H1 (cell line): ENCODE data around the gene SRGAP3. TPM values are rescaled to one million over a fixed set of nuclear protein-coding genes. Genes with fewer than 3 reads are reported as not detected.

Source experiments
- CTCF ChIA-PET: fragments of 300-600 bp; sonication (Branson Sonifier 250); formaldehyde crosslinking; loops from one replicate; lab custom pipeline; 2021; ENCODE audit not compliant: partially characterized antibody; lab: Charles Lee
- POLR2A ChIA-PET: fragments of 300-600 bp; sonication (Branson Sonifier 250); formaldehyde crosslinking; loops from one replicate; lab custom pipeline; 2021; ENCODE audit warnings: inconsistent platforms; ENCODE audit not compliant: partially characterized antibody; lab: Charles Lee
- DNase-seq, 2 experiments: peaks; one replicate each; pipeline versions ENCODE4 v3.0.0 to v3.0.0-alpha.2; 2010 to 2022; ENCODE audit warnings: low spot score in 2 of 2, low read depth in 1 of 2, mixed read lengths in 1 of 2
- FAIRE-seq: peaks from 2 replicates; lab custom pipeline; 2011; peaks lifted over from hg19 to GRCh38; lab: Jason Lieb, UNC
- H2AFZ ChIP-seq: 2 replicates; pipeline ENCODE4 v1.8.1; 2012; ENCODE audit warnings: low read length, inconsistent platforms
- H2AK5ac ChIP-seq: 2 replicates; pipeline ENCODE4 v1.6.1; 2013; ENCODE audit warnings: low read depth, low read length
- H2BK120ac ChIP-seq: replicated peaks from 2 replicates; pipeline ENCODE3; 2013; ENCODE audit warnings: low read depth, low read length, inconsistent platforms
- H2BK12ac ChIP-seq: 2 replicates; pipeline ENCODE4 v1.6.1; 2013; ENCODE audit warnings: low read depth, low read length
- H2BK15ac ChIP-seq: 2 replicates; pipeline ENCODE4 v1.6.1; 2013; ENCODE audit warnings: low read length
- H2BK20ac ChIP-seq: 2 replicates; pipeline ENCODE4 v1.6.1; 2013; ENCODE audit warnings: low read length
- H2BK5ac ChIP-seq: 2 replicates; pipeline ENCODE4 v1.6.1; 2013; ENCODE audit warnings: low read depth, low read length
- H3K14ac ChIP-seq: 2 replicates; pipeline ENCODE4 v1.6.1; 2013; ENCODE audit warnings: inconsistent platforms; ENCODE audit not compliant: insufficient read length
- H3K18ac ChIP-seq: 2 replicates; pipeline ENCODE4 v1.6.1; 2013; ENCODE audit warnings: low read length; ENCODE audit errors: extremely low read depth
- H3K23ac ChIP-seq: 2 replicates; pipeline ENCODE4 v1.6.1; 2013; ENCODE audit warnings: inconsistent platforms; ENCODE audit not compliant: insufficient read length
- H3K23me2 ChIP-seq: 2 replicates; pipeline ENCODE4 v1.6.1; 2013; ENCODE audit warnings: low read depth, low read length
- H3K27ac ChIP-seq: 2 replicates; pipeline ENCODE4 v1.6.1; 2011; ENCODE audit warnings: low read depth, low read length, inconsistent platforms
- H3K27me3 ChIP-seq, 4 experiments: replicated peaks in 1 of 4; 1 replicate in 1 of 4; 2 replicates in 3 of 4; pipeline versions ENCODE4 v1.6.1 to v1.8.1; 2011 to 2013; ENCODE audit warnings: low read length in 3 of 4, mild to moderate bottlenecking in 3 of 4, inconsistent platforms in 2 of 4, mixed read lengths in 2 of 4, moderate library complexity in 1 of 4; ENCODE audit not compliant: control insufficient read depth in 3 of 4, insufficient read depth in 3 of 4; ENCODE audit errors: extremely low read depth in 1 of 4
- H3K36me3 ChIP-seq, 4 experiments: 2 replicates each; pipeline versions ENCODE4 v1.6.1 to v1.8.1; 2011 to 2013; ENCODE audit warnings: mild to moderate bottlenecking in 4 of 4, low read length in 3 of 4, moderate library complexity in 2 of 4, control low read depth in 1 of 4, inconsistent platforms in 1 of 4; ENCODE audit not compliant: insufficient read depth in 4 of 4, control insufficient read depth in 2 of 4
- H3K4ac ChIP-seq: replicated peaks from 2 replicates; pipeline ENCODE3; 2013; ENCODE audit warnings: low read length, low read depth, mixed read lengths, inconsistent platforms; ENCODE audit not compliant: insufficient read length
- H3K4me1 ChIP-seq, 4 experiments: replicated peaks in 1 of 4; 1 replicate in 1 of 4; 2 replicates in 3 of 4; pipeline versions ENCODE4 v1.6.1 to v1.8.1; 2011 to 2013; ENCODE audit warnings: low read length in 3 of 4, inconsistent platforms in 2 of 4, mixed read lengths in 1 of 4; ENCODE audit not compliant: insufficient read depth in 4 of 4, control insufficient read depth in 3 of 4
- H3K4me2 ChIP-seq, 2 experiments: 2 replicates each; pipeline versions ENCODE4 v1.6.1 to v1.8.1; 2011 to 2013; ENCODE audit warnings: low read depth in 2 of 2, low read length in 2 of 2, control low read depth in 1 of 2, inconsistent platforms in 1 of 2, mild to moderate bottlenecking in 1 of 2; ENCODE audit not compliant: insufficient read depth in 1 of 2
- H3K4me3 ChIP-seq, 4 experiments: fragments of 200-600, 300-600 bp in 1 of 4; sonication (generic), shearing (Covaris generic), sonication (Bioruptor Twin) in 1 of 4; 2 replicates each; pipeline versions ENCODE4 v1.5.1 to v1.8.1; 2011 to 2016; ENCODE audit warnings: low read length in 4 of 4, low read depth in 3 of 4, control low read depth in 2 of 4, inconsistent platforms in 2 of 4, mild to moderate bottlenecking in 2 of 4, mixed read lengths in 1 of 4, moderate library complexity in 1 of 4; ENCODE audit not compliant: insufficient read depth in 2 of 4; ENCODE audit errors: extremely low read depth in 1 of 4
- H3K56ac ChIP-seq: replicated peaks from 2 replicates; pipeline ENCODE3; 2013; ENCODE audit warnings: low read depth, mild to moderate bottlenecking, mixed read lengths, low read length, inconsistent platforms; ENCODE audit not compliant: insufficient read length
- H3K79me1 ChIP-seq: 2 replicates; pipeline ENCODE4 v1.6.1; 2013; ENCODE audit warnings: low read depth, low read length, control low read depth
- H3K79me2 ChIP-seq, 2 experiments: 2 replicates each; pipeline versions ENCODE4 v1.6.1 to v1.8.1; 2012 to 2013; ENCODE audit warnings: low read length in 2 of 2, mild to moderate bottlenecking in 2 of 2, inconsistent platforms in 1 of 2; ENCODE audit not compliant: insufficient read depth in 2 of 2, control insufficient read depth in 1 of 2
- H3K9ac ChIP-seq, 4 experiments: replicated peaks in 1 of 4; 1 replicate in 1 of 4; 2 replicates in 3 of 4; pipeline versions ENCODE4 v1.6.1 to v1.8.1; 2011 to 2013; ENCODE audit warnings: low read depth in 3 of 4, low read length in 3 of 4, control low read depth in 2 of 4, mild to moderate bottlenecking in 2 of 4, moderate library complexity in 2 of 4, inconsistent platforms in 1 of 4; ENCODE audit errors: extremely low read depth in 1 of 4
- H3K9me3 ChIP-seq, 2 experiments: 2 replicates each; pipeline versions ENCODE4 v1.6.1 to v1.8.1; 2012 to 2013; ENCODE audit warnings: mild to moderate bottlenecking in 2 of 2, moderate library complexity in 2 of 2, control low read depth in 1 of 2, inconsistent platforms in 1 of 2, low read depth in 1 of 2, low read length in 1 of 2, mixed read lengths in 1 of 2; ENCODE audit not compliant: insufficient read depth in 2 of 2
- H4K20me1 ChIP-seq, 2 experiments: replicated peaks in 1 of 2; 2 replicates each; pipeline versions ENCODE3 to v1.8.1; 2011 to 2013; ENCODE audit warnings: inconsistent platforms in 2 of 2, low read length in 2 of 2, mild to moderate bottlenecking in 1 of 2; ENCODE audit not compliant: insufficient read depth in 2 of 2, control insufficient read depth in 1 of 2
- H4K5ac ChIP-seq: 2 replicates; pipeline ENCODE4 v1.6.1; 2013; ENCODE audit warnings: low read length, low read depth, mixed read lengths, inconsistent platforms; ENCODE audit not compliant: insufficient read length
- H4K8ac ChIP-seq: 2 replicates; pipeline ENCODE4 v1.8.0; 2013; ENCODE audit warnings: mild to moderate bottlenecking, moderate library complexity, low read length, inconsistent platforms; ENCODE audit not compliant: insufficient read depth; ENCODE audit errors: extremely low read depth
- H4K91ac ChIP-seq: replicated peaks from 2 replicates; pipeline ENCODE3; 2013; ENCODE audit warnings: low read length, mixed read lengths, inconsistent platforms; ENCODE audit not compliant: insufficient read length
- YY1 ChIP-seq: IDR thresholded peaks from 2 replicates; pipeline ENCODE4 v1.6.1; 2011; ENCODE audit warnings: low read depth, mild to moderate bottlenecking, low read length
- WGBS, 2 experiments: shearing (Covaris generic) in 1 of 2; methylation state at CpG; one replicate each; pipeline versions ENCODE4 v1.1.6 to v1.1.7; 2013 to 2015; ENCODE audit warnings: low lambda C conversion rate in 2 of 2, mixed read lengths in 2 of 2, inconsistent platforms in 1 of 2, low coverage in 1 of 2, missing lambda C conversion rate in 1 of 2; ENCODE audit not compliant: insufficient replicate concordance in 2 of 2, insufficient coverage in 1 of 2, insufficient read length in 1 of 2; ENCODE audit errors: extremely low coverage in 1 of 2, missing lambda C conversion rate in 1 of 2; 5-methylcytosine and 5-hydroxymethylcytosine counted together
- polyA plus RNA-seq, 7 experiments: library from polyadenylated mRNA; depleted of rRNA in 3 of 7; stranded (reverse) in 5 of 7; unstranded in 2 of 7; fragments of >200 nt in 5 of 7; fragments of 200-250 nt in 2 of 7; gene quantifications; 1 replicate in 5 of 7; 2 replicates in 1 of 7; 4 replicates in 1 of 7; pipeline versions ENCODE4 v1.2.1 to v1.2.3, GENCODE V29; 2011 to 2013; ENCODE audit warnings: missing spikeins in 2 of 7, mixed read lengths in 2 of 7
- total RNA-seq: library from RNA; stranded (reverse); fragmentation: NEBNext Ultra II Directional; extraction: Animal tissue kit (Norgen Biotek cat#: 25700); gene quantifications from 2 replicates; pipeline ENCODE4 v1.2.1, GENCODE V29; 2021
- TF ChIP-seq, protein P1 (sequence below), 3 experiments: IDR thresholded peaks; 1 replicate in 2 of 3; 2 replicates in 1 of 3; pipeline versions ENCODE4 v1.5.1 to v1.6.1; 2011; ENCODE audit warnings: low read length in 3 of 3, mild to moderate bottlenecking in 3 of 3, inconsistent platforms in 2 of 3, low read depth in 1 of 3, moderate library complexity in 1 of 3; ENCODE audit not compliant: insufficient read depth in 1 of 3; ENCODE audit errors: control extremely low read depth in 1 of 3

The SRGAP3 gene
- total and polyA plus RNA-seq, 2 of the 8 experiments (the other 6 are each of a cell fraction or from before 2014, with no cell fraction given): 5.8 to 11.4 TPM

DNA sequence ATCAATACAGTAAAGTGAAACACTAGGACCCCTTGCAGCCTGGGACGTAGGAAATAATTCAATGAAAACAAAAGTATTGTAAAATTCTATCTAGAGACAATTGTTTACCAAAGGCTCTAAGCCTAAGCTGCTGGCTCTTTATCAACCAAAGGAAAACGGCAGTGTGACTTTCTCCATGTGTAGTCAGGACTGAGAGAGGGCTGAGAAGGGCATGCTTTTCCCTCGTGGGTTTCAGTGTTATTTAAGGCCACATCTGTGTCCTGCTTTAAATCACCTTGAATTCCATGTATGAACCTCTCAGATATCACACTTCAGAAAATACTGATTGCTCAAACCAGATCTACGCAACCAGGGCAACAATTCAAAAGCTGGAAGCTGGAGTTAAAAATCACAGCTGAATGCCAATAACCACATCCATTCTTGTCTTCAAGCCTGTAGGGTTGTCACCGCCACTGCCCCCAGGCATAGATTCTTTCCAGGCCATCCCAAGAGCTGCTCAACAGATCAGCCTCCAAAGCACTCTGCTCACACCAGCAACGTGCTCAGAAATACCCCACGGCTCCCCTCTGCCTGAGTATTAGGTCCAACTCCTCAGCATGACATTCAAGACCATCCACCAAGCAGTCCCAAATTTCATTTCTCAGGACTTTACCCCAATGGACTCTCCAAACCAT is 124.0 kb downstream of the SRGAP3 start:
- H2BK20ac ChIP-seq: no peak overlapping the region; the same call in 1 of the 2 replicates
- peak overlapping the region; percentile 60; the same call in 1 of the 2 replicates for H2BK5ac ChIP-seq
- peaks cover 5 to 14% (median 8%) of the 10 kb centered on the region in 4 experiments; a peak in 5 of 7 replicates for H3K4me1 ChIP-seq
- 63% methylated on average over 7 of the region's 7 CpGs; no CpG with 5 or more reads in 1 of the 2 experiments for WGBS, 2 experiments
- H3K14ac ChIP-seq: no peak overlapping the region
- no peaks in the 10 kb centered on the region for H3K9me3 ChIP-seq
- no peaks in the 10 kb centered on the region for H4K20me1 ChIP-seq
- 0 out of 2 replicates have a peak overlapping the region, but pooled peaks have one; percentile 39 for H2AK5ac ChIP-seq
- no peak overlapping the region for H2BK15ac ChIP-seq
- H2BK12ac ChIP-seq: peak overlapping the region; percentile 68; the same call in 1 of the 2 replicates
- no peak for DNase-seq
- no peak overlapping the region for H3K56ac ChIP-seq
- H3K18ac ChIP-seq: peak overlapping the region; percentile 32; the same call in 1 of the 2 replicates
- H4K5ac ChIP-seq: no peak overlapping the region
- POLR2A ChIA-PET: interaction anchor here (0.7 to 1.4 kb wide), 4 partner anchors 9 to 70 kb away, joined by 3 to 4 read pairs (median 3); no protein-coding TSS in a partner anchor
- H3K4me3 ChIP-seq: no peak overlapping the region
- no peak for TF ChIP-seq YY1
- TF ChIP-seq, protein P1, sequence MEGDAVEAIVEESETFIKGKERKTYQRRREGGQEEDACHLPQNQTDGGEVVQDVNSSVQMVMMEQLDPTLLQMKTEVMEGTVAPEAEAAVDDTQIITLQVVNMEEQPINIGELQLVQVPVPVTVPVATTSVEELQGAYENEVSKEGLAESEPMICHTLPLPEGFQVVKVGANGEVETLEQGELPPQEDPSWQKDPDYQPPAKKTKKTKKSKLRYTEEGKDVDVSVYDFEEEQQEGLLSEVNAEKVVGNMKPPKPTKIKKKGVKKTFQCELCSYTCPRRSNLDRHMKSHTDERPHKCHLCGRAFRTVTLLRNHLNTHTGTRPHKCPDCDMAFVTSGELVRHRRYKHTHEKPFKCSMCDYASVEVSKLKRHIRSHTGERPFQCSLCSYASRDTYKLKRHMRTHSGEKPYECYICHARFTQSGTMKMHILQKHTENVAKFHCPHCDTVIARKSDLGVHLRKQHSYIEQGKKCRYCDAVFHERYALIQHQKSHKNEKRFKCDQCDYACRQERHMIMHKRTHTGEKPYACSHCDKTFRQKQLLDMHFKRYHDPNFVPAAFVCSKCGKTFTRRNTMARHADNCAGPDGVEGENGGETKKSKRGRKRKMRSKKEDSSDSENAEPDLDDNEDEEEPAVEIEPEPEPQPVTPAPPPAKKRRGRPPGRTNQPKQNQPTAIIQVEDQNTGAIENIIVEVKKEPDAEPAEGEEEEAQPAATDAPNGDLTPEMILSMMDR (IDR thresholded peaks at IDR 0.05; ENCODE audit: control extremely low read depth in 1 of 3, insufficient read depth in 1 of 3, low read depth in 1 of 3, low read length in 3 of 3): no peak
- TF ChIP-seq, all 59 proteins: peak for 0
- Histone ChIP-seq H3K4me2 (0 out of 4 replicates have a peak overlapping the region, but pooled peaks have one; percentile 6 to 10), H2AFZ (no peak overlapping the region), H3K79me2 (no peaks in the 10 kb centered on the region), H3K79me1 (no peaks in the 10 kb centered on the region), H3K27ac (no peak overlapping the region), H3K23me2 (no peaks in the 10 kb centered on the region), H3K27me3 (no peaks in the 10 kb centered on the region), H3K36me3 (no peaks in the 10 kb centered on the region), H3K9ac (no peak overlapping the region; a peak in 1 of 7 replicates), H4K91ac (no peak overlapping the region), H2BK120ac (no peak overlapping the region), H4K8ac (no peak overlapping the region), H3K4ac (no peak overlapping the region), H3K23ac (no peak overlapping the region)
- CTCF ChIA-PET: interaction anchor here (0.6 to 10.9 kb wide), 11 partner anchors 11 to 261 kb away, joined by 3 to 79 read pairs (median 4); no protein-coding TSS in a partner anchor
- no peak for FAIRE-seq
